SK-N-SH (cell line): ENCODE measurements around the gene WDR6. TPM values are rescaled to one million over a fixed set of nuclear protein-coding genes. Genes with fewer than 3 reads are reported as not detected.

Source experiments
- CTCF ChIA-PET: fragments of 300-600, 350-600 bp; formaldehyde crosslinking; extraction: SDS; loops from one replicate; lab custom pipeline; 2021; lab: Yijun Ruan, JAX
- POLR2A ChIA-PET: fragments of 350-600 bp; sonication (Branson Sonifier 250); formaldehyde crosslinking; extraction: SDS; loops from one replicate; lab custom pipeline; 2020; ENCODE audit warnings: antibody characterized with exemption, inconsistent platforms; lab: Yijun Ruan, JAX
- DNase-seq: peaks from one replicate; pipeline ENCODE4 v3.0.0; 2012
- H2AFZ ChIP-seq: fragments of 200-600 bp; sonication (generic); 2 replicates; pipeline ENCODE4 v1.8.1; 2016; ENCODE audit warnings: antibody characterized with exemption, mild to moderate bottlenecking, low read depth
- H3F3A ChIP-seq: fragments of 200-600 bp; sonication (generic); replicated peaks from 2 replicates; pipeline ENCODE3; 2016; ENCODE audit warnings: antibody characterized with exemption, mild to moderate bottlenecking; ENCODE audit not compliant: insufficient read depth
- H3K27ac ChIP-seq, 2 experiments: fragments of 200-500 bp in 1 of 2; fragments of 200-600 bp in 1 of 2; sonication (Bioruptor generic) in 1 of 2; sonication (generic), shearing (Covaris generic) in 1 of 2; 2 replicates each; pipeline versions ENCODE4 v1.5.1 to v1.6.1; 2014 to 2016; ENCODE audit warnings: low read depth in 2 of 2, inconsistent platforms in 1 of 2, low read length in 1 of 2, mild to moderate bottlenecking in 1 of 2, mixed read lengths in 1 of 2
- H3K27me3 ChIP-seq: fragments of 200-600 bp; sonication (generic), shearing (Covaris generic); 2 replicates; pipeline ENCODE4 v1.6.1; 2016; ENCODE audit warnings: mixed run types; ENCODE audit not compliant: insufficient read depth
- H3K36me3 ChIP-seq, 2 experiments: fragments of 200-500 bp in 1 of 2; fragments of 200-600 bp in 1 of 2; sonication (Bioruptor generic) in 1 of 2; sonication (generic) in 1 of 2; replicated peaks in 1 of 2; 2 replicates each; pipeline versions ENCODE3 to v1.5.1; 2014 to 2016; ENCODE audit warnings: low read length in 1 of 2, mild to moderate bottlenecking in 1 of 2; ENCODE audit not compliant: insufficient read depth in 2 of 2, control insufficient read depth in 1 of 2
- H3K4me1 ChIP-seq, 2 experiments: fragments of 200-500 bp in 1 of 2; fragments of 200-600 bp in 1 of 2; sonication (Bioruptor generic) in 1 of 2; sonication (generic), shearing (Covaris generic) in 1 of 2; 2 replicates each; pipeline versions ENCODE4 v1.5.1 to v1.6.1; 2014 to 2016; ENCODE audit warnings: low read depth in 1 of 2, low read length in 1 of 2, mixed run types in 1 of 2; ENCODE audit not compliant: insufficient read depth in 2 of 2, control insufficient read depth in 1 of 2
- H3K4me2 ChIP-seq: fragments of 200-600 bp; sonication (generic), shearing (Covaris generic); 2 replicates; pipeline ENCODE4 v1.6.1; 2017; ENCODE audit warnings: mixed run types
- H3K4me3 ChIP-seq, 2 experiments: fragments of 200-500 bp in 1 of 2; fragments of 200-600 bp in 1 of 2; sonication (Bioruptor generic) in 1 of 2; sonication (generic), shearing (Covaris generic) in 1 of 2; 2 replicates each; pipeline versions ENCODE4 v1.5.1 to v1.8.1; 2014 to 2016; ENCODE audit warnings: low read depth in 2 of 2, inconsistent platforms in 1 of 2, low read length in 1 of 2, mild to moderate bottlenecking in 1 of 2, mixed read lengths in 1 of 2, moderate library complexity in 1 of 2
- H3K79me2 ChIP-seq: fragments of 200-600 bp; sonication (generic); 2 replicates; pipeline ENCODE4 v1.8.1; 2017; ENCODE audit warnings: mild to moderate bottlenecking; ENCODE audit not compliant: insufficient read depth
- H3K9ac ChIP-seq: fragments of 200-600 bp; sonication (generic); 2 replicates; pipeline ENCODE4 v1.6.1; 2017; ENCODE audit warnings: mixed run types
- H3K9me2 ChIP-seq: fragments of 200-600 bp; sonication (generic); 2 replicates; pipeline ENCODE4 v1.6.1; 2017; ENCODE audit warnings: mixed run types
- H3K9me3 ChIP-seq: fragments of 200-600 bp; sonication (generic); 2 replicates; pipeline ENCODE4 v1.6.1; 2017; ENCODE audit warnings: mixed run types, mild to moderate bottlenecking, moderate library complexity
- H4K20me1 ChIP-seq: fragments of 200-600 bp; sonication (generic); 2 replicates; pipeline ENCODE4 v1.6.1; 2017; ENCODE audit warnings: mild to moderate bottlenecking, mixed run types; ENCODE audit not compliant: insufficient read depth
- EP300 ChIP-seq, 2 experiments: IDR thresholded peaks; 2 replicates each; pipeline versions ENCODE4 v1.4.0 to v1.6.1; 2012; ENCODE audit warnings: borderline replicate concordance in 1 of 2, low read depth in 1 of 2, low read length in 1 of 2
- EZH2phosphoT487 ChIP-seq: fragments of 200-600 bp; sonication (generic); IDR thresholded peaks from 2 replicates; pipeline ENCODE4 v1.6.1; 2017; ENCODE audit warnings: low read depth, mixed run types, mild to moderate bottlenecking, antibody characterized with exemption, moderate library complexity, borderline replicate concordance
- FOSL2 ChIP-seq: IDR thresholded peaks from 2 replicates; pipeline ENCODE4 v1.4.0; 2012; ENCODE audit warnings: low read depth, mild to moderate bottlenecking, moderate library complexity, borderline replicate concordance
- FOXM1 ChIP-seq: IDR thresholded peaks from 2 replicates; pipeline ENCODE4 v1.4.0; 2012; ENCODE audit warnings: low read depth, mild to moderate bottlenecking
- GATA2 ChIP-seq: sonication (generic); formaldehyde crosslinking; IDR thresholded peaks from 2 replicates; pipeline ENCODE4 v1.5.0; 2020; ENCODE audit warnings: mild to moderate bottlenecking, missing genetic modification reagents
- MXI1 ChIP-seq: IDR thresholded peaks from 2 replicates; pipeline ENCODE4 v1.6.1; 2012; ENCODE audit warnings: mild to moderate bottlenecking, low read depth, low read length, improper control_type of control experiment
- NFIC ChIP-seq: IDR thresholded peaks from 2 replicates; pipeline ENCODE4 v1.4.0; 2012; ENCODE audit warnings: borderline replicate concordance
- NRF1 ChIP-seq: IDR thresholded peaks from 2 replicates; pipeline ENCODE4 v1.6.1; 2012; ENCODE audit warnings: low read depth, mild to moderate bottlenecking, low read length
- POLR2AphosphoS5 ChIP-seq: IDR thresholded peaks from 2 replicates; pipeline ENCODE4 v1.6.1; 2012; ENCODE audit warnings: low read depth, low read length
- RCOR1 ChIP-seq: fragments of 150-350 bp; IDR thresholded peaks from 2 replicates; pipeline ENCODE4 v1.6.1; 2017; ENCODE audit warnings: antibody characterized with exemption, low read length
- RFX5 ChIP-seq: IDR thresholded peaks from 2 replicates; pipeline ENCODE4 v1.6.1; 2012; ENCODE audit warnings: mild to moderate bottlenecking, improper control_type of control experiment, low read length
- RXRA ChIP-seq: IDR thresholded peaks from 2 replicates; pipeline ENCODE4 v1.4.0; 2012; ENCODE audit warnings: low read depth, mild to moderate bottlenecking, borderline replicate concordance
- TAF1 ChIP-seq: IDR thresholded peaks from 2 replicates; pipeline ENCODE4 v1.6.1; 2012; ENCODE audit warnings: low read depth, mild to moderate bottlenecking, low read length, moderate library complexity, borderline replicate concordance
- YY1 ChIP-seq: IDR thresholded peaks from 2 replicates; pipeline ENCODE4 v1.4.0; 2012; ENCODE audit warnings: low read depth, mild to moderate bottlenecking
- WGBS: methylation state at CpG from one replicate; pipeline ENCODE4 v1.1.6; 2017; ENCODE audit warnings: low lambda C conversion rate; 5-methylcytosine and 5-hydroxymethylcytosine counted together
- polyA plus RNA-seq, 3 experiments: library from polyadenylated mRNA; depleted of rRNA; stranded (reverse); fragments of >200 nt; gene quantifications; 2 replicates each; pipeline ENCODE4 v1.2.3, GENCODE V29; 2012
- TF ChIP-seq, protein P1 (sequence below): IDR thresholded peaks from 2 replicates; pipeline ENCODE4 v1.4.0; 2012; ENCODE audit warnings: low read depth, borderline replicate concordance

Gene WDR6
- polyA plus RNA-seq, 1 of the 3 experiments (the other 2 are of a cell fraction): 230 TPM

DNA sequence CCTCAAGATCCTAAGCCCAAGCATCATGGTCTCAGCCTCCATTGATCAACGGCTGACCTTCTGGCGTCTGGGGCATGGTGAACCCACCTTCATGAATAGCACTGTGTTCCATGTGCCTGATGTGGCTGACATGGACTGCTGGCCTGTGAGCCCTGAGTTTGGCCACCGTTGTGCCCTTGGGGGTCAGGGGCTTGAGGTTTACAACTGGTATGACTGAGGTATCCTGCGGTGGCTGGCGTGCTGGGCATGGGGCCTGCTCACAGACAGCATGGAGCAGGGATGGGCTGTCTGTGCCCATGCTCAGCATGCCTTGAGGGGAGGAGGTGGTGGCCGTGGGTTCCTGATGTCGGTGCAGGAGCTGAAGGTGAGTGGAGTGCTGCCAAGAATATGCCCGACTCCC is 7.9 kb downstream of the WDR6 start:
- TF ChIP-seq EP300 (IDR thresholded peaks at IDR 0.05; ENCODE audit: borderline replicate concordance in 1 of 2, low read depth in 1 of 2, low read length in 1 of 2): no peak
- no peak for TF ChIP-seq FOXM1
- TF ChIP-seq, protein P1, sequence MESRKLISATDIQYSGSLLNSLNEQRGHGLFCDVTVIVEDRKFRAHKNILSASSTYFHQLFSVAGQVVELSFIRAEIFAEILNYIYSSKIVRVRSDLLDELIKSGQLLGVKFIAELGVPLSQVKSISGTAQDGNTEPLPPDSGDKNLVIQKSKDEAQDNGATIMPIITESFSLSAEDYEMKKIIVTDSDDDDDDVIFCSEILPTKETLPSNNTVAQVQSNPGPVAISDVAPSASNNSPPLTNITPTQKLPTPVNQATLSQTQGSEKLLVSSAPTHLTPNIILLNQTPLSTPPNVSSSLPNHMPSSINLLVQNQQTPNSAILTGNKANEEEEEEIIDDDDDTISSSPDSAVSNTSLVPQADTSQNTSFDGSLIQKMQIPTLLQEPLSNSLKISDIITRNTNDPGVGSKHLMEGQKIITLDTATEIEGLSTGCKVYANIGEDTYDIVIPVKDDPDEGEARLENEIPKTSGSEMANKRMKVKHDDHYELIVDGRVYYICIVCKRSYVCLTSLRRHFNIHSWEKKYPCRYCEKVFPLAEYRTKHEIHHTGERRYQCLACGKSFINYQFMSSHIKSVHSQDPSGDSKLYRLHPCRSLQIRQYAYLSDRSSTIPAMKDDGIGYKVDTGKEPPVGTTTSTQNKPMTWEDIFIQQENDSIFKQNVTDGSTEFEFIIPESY: no peak
- no peak for TF ChIP-seq GATA2 (CRISPR knock-in tag)
- TF ChIP-seq NFIC: no peak
- TF ChIP-seq YY1: no peak
- TF ChIP-seq FOSL2: no peak
- no peak for TF ChIP-seq RFX5
- POLR2A ChIA-PET: interaction anchor here (2.1 to 3.7 kb wide), 2 partner anchors 7 to 14 kb away, joined by 6 to 46 read pairs; partner anchors contain the start of genes IMPDH2 and WDR6
- 83% methylated on average over 7 of the region's 8 CpGs for WGBS

DNA sequence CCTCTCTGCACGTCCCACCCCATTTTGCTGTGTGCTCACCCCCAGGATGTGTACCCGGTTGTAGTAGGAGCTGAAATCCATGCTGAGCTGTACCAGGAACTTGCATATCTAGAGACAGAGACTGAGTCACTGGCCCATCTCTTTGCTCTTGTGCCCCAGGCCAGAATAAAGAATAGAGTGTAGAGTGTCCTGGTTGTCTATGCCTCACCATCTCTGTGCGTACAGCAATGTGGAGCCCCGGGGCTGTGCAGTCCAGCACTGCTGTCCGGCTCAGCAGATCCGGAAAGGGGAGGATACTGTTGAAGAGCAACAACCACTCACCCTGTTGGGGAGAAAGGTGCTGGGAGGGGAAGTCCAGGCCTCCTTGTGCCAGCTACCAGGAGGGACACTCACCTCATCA is 8.6 kb downstream of the WDR6 start:
- no peak for TF ChIP-seq NRF1
- no peak for TF ChIP-seq MXI1
- TF ChIP-seq RCOR1: no peak
- no peak for TF ChIP-seq POLR2AphosphoS5
- no peak for TF ChIP-seq TAF1
- no peak for TF ChIP-seq RXRA
- TF ChIP-seq EZH2phosphoT487: no peak
- no peak for DNase-seq
- Histone ChIP-seq H3K9me2 (no peaks in the 10 kb centered on the region), H3K9ac (no peak overlapping the region), H3K4me2 (no peak overlapping the region), H3K27me3 (no peaks in the 10 kb centered on the region), H3K27ac (no peak overlapping the region), H2AFZ (no peak overlapping the region), H3K4me3 (no peak overlapping the region), H3K4me1 (peaks cover 0 to 26% of the 10 kb centered on the region in 2 experiments; a peak in 1 of 4 replicates), H3K79me2 (peaks cover 62% of the 10 kb centered on the region), H3K9me3 (no peaks in the 10 kb centered on the region), H3K36me3 (peaks cover 5 to 54% of the 10 kb centered on the region in 2 experiments), H3F3A (peaks cover 32% of the 10 kb centered on the region), H4K20me1 (peaks cover 44% of the 10 kb centered on the region)
- WGBS: 92% methylated on average over 6 of the region's 6 CpGs
- CTCF ChIA-PET: interaction anchor here (0.8 to 14.2 kb wide), 2 partner anchors 21 to 27 kb away, joined by 3 to 114 read pairs; partner anchors contain the start of gene P4HTM
- POLR2A ChIA-PET: interaction anchor here (2.1 to 3.7 kb wide), 2 partner anchors 8 to 13 kb away, joined by 6 to 46 read pairs; partner anchors contain the start of genes IMPDH2 and WDR6

More for the DNA sequence above, 7.9 kb downstream of the WDR6 start:
- Histone ChIP-seq H4K20me1 (peaks cover 51% of the 10 kb centered on the region), H3K27me3 (no peaks in the 10 kb centered on the region), H3K9me3 (no peaks in the 10 kb centered on the region), H3K9me2 (no peaks in the 10 kb centered on the region), H3K27ac (no peak overlapping the region), H3K9ac (no peak overlapping the region), H3K4me2 (no peak overlapping the region), H3K36me3 (peaks cover 5 to 54% of the 10 kb centered on the region in 2 experiments), H3K79me2 (peaks cover 62% of the 10 kb centered on the region), H3K4me3 (no peak overlapping the region), H2AFZ (no peak overlapping the region), H3F3A (peaks cover 28% of the 10 kb centered on the region), H3K4me1 (peaks cover 0 to 23% of the 10 kb centered on the region in 2 experiments; a peak in 1 of 4 replicates)
- CTCF ChIA-PET: interaction anchor here (0.9 to 14.2 kb wide), 5 partner anchors 9 to 117 kb away, joined by 3 to 114 read pairs (median 4); partner anchors contain the start of gene P4HTM
- no peak for DNase-seq
